ENCODE results near the gene VPS41.

DNA sequence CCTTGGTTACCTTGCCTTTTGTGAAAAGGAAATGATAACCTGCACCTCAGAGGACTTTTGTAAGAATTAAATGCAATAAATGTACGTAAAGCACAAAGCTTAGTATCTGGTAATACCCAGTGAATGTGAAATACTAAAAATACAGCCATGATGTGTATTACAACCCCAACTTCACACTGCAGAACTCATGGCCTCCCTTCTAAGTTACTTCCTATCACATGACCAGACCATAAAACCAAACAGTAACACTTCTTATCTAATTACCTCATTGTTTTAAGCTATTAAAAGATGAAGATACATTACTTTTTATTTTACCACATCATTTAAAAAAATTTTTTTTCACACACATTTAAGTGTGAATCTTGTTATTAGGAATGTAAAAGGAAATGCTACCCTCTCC, 29.0 kb downstream of the VPS41 start:
- TF ChIP-seq, protein P1, sequence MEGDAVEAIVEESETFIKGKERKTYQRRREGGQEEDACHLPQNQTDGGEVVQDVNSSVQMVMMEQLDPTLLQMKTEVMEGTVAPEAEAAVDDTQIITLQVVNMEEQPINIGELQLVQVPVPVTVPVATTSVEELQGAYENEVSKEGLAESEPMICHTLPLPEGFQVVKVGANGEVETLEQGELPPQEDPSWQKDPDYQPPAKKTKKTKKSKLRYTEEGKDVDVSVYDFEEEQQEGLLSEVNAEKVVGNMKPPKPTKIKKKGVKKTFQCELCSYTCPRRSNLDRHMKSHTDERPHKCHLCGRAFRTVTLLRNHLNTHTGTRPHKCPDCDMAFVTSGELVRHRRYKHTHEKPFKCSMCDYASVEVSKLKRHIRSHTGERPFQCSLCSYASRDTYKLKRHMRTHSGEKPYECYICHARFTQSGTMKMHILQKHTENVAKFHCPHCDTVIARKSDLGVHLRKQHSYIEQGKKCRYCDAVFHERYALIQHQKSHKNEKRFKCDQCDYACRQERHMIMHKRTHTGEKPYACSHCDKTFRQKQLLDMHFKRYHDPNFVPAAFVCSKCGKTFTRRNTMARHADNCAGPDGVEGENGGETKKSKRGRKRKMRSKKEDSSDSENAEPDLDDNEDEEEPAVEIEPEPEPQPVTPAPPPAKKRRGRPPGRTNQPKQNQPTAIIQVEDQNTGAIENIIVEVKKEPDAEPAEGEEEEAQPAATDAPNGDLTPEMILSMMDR (IDR thresholded peaks at IDR 0.05) = no peak
- TF ChIP-seq POLR2A (IDR thresholded peaks at IDR 0.05) (no peak), POLR2AphosphoS5 (IDR thresholded peaks at IDR 0.05) (no peak)

Measured in sigmoid colon (tissue), 4 donors.